Measurements from ENCODE around the gene MAZ.
A peak's percentile ranks its signal among the peaks of the same experiment; 100 is the strongest.

Gene MAZ

GRCh38 chr16:29809850-29810698 is 3.7 kb downstream of the MAZ start:
- DNase-seq (ENCODE audit: low spot score) = no peak

DNA sequence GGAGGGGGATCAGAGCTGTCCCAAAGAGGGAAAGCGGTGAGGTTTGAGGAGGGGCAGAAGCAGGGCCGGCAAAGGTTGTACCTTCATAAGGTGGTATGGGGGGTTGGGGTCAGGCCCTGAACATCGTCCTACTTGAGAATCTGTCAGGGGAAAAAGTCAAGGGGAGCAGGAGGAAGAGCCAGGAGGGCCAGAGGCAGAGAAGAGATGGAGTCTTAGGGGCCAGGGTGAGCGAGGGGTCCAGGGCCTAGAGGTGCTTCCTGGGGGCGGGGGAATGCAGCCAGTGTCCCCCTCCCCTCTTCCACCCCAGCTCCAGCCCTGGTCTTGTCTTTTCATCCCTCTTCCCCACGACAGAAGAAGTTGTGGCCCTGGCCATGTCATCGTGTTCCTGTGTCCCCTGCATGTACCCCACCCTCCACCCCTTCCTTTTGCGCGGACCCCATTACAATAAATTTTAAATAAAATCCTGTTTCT is 4.4 kb downstream of the MAZ start:
- DNase-seq (ENCODE audit: low spot score) = no peak

GRCh38 chr16:29811170-29811895 is 5.0 kb downstream of the MAZ start:
- peak; percentile 87 for DNase-seq (ENCODE audit: low spot score)

- DNase-seq (ENCODE audit: low spot score) = no peak
These were observed 5.8 kb downstream of the MAZ start, which contains the start of gene PRRT2 for GRCh38 chr16:29811896-29812665. TSS of gene PRRT2 (plus strand) at chr16:29812193. CDS start at chr16:29813055, 862 bp downstream.

- no peak for DNase-seq (ENCODE audit: low spot score)
These were observed 6.7 kb downstream of the MAZ start for GRCh38 chr16:29812754-29813643.

DNA sequence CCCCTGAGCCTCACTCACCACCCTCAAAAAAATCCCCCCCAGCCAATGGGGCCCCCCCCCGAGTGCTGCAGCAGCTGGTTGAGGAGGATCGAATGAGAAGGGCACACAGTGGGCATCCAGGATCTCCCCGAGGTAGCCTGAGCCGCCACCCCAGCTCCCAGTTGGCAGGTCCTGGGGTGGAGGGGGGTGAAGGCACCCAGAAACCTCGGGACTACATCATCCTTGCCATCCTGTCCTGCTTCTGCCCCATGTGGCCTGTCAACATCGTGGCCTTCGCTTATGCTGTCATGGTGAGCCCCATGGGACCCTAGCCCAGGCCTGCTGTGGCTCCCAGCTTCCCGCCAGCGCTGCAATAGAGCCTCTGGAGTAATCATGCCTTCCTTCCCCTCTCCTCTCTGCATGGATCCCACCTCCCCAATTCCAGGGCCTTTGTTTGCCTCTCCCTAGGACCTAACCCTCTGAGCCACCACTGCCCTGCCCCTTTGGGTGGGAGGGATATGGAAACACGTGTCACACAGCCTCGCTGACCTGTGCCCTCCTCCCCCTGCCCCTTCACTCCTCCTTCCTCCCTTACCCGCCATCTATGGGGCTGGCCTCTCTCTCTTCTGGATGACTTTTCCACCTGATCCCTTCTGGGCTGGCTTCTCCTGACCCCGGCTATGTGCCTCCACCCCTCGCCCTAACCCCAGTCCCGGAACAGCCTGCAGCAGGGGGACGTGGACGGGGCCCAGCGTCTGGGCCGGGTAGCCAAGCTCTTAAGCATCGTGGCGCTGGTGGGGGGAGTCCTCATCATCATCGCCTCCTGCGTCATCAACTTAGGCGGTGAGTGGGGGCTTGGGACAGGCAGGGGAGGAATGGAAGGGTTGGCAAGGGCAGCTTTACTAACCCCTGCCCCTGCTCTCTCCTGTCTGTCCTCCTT is 7.6 kb downstream of the MAZ start:
- DNase-seq (ENCODE audit: low spot score) = no peak

- DNase-seq (ENCODE audit: low spot score) = no peak
These were observed 8.3 kb downstream of the MAZ start for GRCh38 chr16:29814592-29814991.

GRCh38 chr16:29815032-29815721 is 8.8 kb downstream of the MAZ start:
- DNase-seq (ENCODE audit: low spot score) = no peak

GRCh38 chr16:29815793-29816693 is 9.7 kb downstream of the MAZ start, which contains the start of gene PAGR1:
TSS of gene PAGR1 (plus strand) at chr16:29816152. CDS start at chr16:29816526, 374 bp downstream.
- DNase-seq (ENCODE audit: low spot score) = peak; percentile 100

DNA sequence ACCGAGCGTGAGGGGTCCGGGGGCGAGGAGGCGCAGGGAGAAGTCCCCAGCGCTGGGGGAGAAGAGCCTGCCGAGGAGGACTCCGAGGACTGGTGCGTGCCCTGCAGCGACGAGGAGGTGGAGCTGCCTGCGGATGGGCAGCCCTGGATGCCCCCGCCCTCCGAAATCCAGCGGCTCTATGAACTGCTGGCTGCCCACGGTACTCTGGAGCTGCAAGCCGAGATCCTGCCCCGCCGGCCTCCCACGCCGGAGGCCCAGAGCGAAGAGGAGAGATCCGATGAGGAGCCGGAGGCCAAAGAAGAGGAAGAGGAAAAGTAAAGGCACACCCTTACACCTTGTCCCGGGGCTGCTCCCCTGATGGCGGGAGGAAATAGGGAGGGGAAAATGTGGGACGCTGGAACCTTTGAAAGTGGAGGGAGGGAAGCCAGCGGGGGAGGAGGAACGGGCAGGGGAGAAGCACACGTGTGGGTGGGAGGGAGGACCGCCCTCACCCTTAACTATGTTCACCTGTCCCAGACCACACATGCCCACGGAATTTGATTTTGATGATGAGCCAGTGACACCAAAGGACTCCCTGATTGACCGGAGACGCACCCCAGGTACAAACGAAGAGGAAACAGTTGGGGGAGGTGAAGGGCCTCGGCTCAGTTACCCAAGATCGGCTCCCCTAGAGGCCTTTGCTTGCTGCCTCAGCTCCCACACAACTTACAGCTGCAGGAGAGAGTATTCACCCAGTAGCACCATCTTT is 10.5 kb downstream of the MAZ start:
- DNase-seq (ENCODE audit: low spot score) = peak; percentile 63

DNA sequence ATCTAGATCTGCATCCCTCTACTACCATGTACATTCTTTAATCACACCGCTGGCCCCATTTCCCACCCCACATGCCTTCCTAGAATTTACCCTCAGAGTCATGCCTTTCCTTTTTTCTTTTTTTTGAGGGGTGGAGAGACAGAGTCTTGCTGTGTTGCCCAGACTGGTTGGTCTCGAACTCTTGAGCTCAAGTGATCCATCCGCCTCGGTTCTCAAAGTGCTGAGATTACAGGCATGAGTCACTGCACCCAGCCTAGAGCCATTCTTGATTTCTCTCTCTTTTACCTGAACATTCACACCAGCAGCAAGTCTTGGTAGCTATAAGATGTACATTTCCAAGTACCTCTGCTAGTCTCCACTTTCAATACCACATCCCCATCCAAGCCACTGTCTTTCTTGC is 11.8 kb downstream of the MAZ start:
- DNase-seq (ENCODE audit: low spot score) = no peak

GRCh38 chr16:29819506-29819905 is 13.2 kb downstream of the MAZ start:
- DNase-seq (ENCODE audit: low spot score) = no peak

DNA sequence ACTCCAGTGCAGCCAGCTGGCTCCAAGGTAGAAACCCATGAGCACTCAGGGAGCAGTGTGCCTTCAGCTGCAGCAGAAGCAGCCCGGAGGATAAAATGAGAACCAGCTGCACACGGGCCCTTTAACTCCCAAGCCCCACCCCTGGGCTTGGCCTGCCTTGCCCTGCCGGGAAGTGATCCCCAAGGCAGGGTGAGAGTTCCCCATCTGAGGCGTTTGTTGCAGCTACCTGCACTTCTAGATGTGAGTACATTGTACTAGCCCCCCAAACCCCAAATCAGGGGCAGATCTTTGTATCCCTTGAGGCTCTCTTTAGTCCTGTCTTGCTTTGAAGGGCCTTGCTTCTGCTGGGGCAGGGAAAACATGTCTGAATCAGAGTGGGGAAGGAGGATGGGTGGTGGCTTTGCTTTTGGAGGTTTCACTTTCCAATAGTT is 14.0 kb downstream of the MAZ start, which contains the start of gene MVP:
Gene MVP, plus strand, starts transcription at position 192 of the 431 bp plus-strand sequence. CDS start 10,088 bp downstream, outside the sequence.
- peak; percentile 61 for DNase-seq (ENCODE audit: low spot score)

DNA sequence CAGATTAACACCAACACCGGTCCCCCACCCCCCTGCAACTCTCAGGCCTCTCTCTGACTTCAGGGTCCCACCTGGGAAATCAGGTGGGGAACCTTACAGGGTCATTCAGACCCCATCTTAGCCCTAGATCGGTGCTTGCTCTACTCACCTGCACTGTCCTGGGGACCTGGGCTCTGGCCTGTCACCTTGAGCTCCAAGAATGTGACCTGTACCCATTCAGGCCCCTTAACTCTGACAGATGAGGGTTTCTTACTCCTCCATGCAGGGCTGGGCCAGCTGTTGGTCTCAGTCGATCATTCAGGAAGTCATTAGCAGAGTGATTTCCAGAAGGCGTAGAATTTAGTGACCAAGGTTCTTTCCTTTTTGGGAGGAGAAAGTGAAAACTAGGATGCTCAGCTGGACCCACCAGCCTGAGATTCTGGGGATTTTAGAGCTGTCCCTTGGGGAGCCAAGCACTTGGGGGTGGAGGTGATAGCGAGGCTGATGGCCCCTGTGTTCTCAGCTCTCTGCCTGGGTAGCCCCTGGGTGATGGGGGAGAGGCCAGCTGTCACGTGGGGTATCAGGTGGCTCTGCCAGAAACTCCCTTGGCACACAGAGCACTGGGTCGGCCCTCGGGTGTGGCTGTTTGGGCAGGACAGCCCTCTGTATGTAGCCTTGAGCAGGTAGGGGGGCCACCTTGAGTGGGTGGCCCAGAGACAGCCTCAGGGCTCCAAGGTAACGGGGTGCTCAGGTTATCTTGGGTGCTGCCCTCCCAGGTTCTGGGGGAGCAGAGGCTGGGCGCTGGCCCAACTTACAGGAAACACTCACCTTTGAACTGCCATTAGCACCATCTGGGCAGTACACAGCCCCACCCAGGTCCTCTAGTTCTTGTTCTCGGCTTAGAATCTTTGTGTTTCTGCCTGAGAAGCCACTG is 14.7 kb downstream of the MAZ start:
- peak; percentile 58 for DNase-seq (ENCODE audit: low spot score)

GRCh38 chr16:29821643-29822115 is 15.3 kb downstream of the MAZ start:
- DNase-seq (ENCODE audit: low spot score) = peak; percentile 55

GRCh38 chr16:29824589-29825144 is 18.3 kb downstream of the MAZ start:
- peak; percentile 68 for DNase-seq (ENCODE audit: low spot score)
